Endothelial cell of umbilical vein (primary cell): ENCODE measurements around the gene UBXN6. TPM values are rescaled to one million over a fixed set of nuclear protein-coding genes. Genes with fewer than 3 reads are reported as not detected.

Experiments used
- BruUV-seq: library from RNA; stranded (reverse); fragments of 400-500 nt; replicated peaks from 2 replicates; lab custom pipeline; 2021; lab: Mats Ljungman, UMichigan
- CTCF ChIA-PET: fragments of 300-600, 350-600 bp; sonication (Branson Sonifier 250); formaldehyde crosslinking; loops from one replicate; lab custom pipeline; 2021; ENCODE audit warnings: antibody characterized with exemption, inconsistent platforms; lab: Charles Lee
- POLR2A ChIA-PET: fragments of 300-600, 350-600 bp; sonication (Branson Sonifier 250); formaldehyde crosslinking; loops from one replicate; lab custom pipeline; 2021; ENCODE audit warnings: antibody characterized with exemption, inconsistent platforms; lab: Charles Lee
- DNase-seq: peaks from one replicate; pipeline ENCODE4 v3.0.0-alpha.2; 2011; ENCODE audit warnings: low read depth, low spot score
- FAIRE-seq: peaks from 2 replicates; lab custom pipeline; 2011; peaks lifted over from hg19 to GRCh38; lab: Jason Lieb, UNC
- H2AFZ ChIP-seq: 2 replicates; pipeline ENCODE4 v1.6.0; 2012; ENCODE audit warnings: low read depth, low read length, control low read depth, inconsistent platforms
- H3K27ac ChIP-seq: 2 replicates; pipeline ENCODE4 v1.5.1; 2011; ENCODE audit warnings: low read depth, mild to moderate bottlenecking, control low read depth, low read length, moderate library complexity; ENCODE audit not compliant: insufficient read depth
- H3K27me3 ChIP-seq, 2 experiments: 2 replicates each; pipeline versions ENCODE4 v1.6.0 to v1.6.1; 2011; ENCODE audit warnings: low read length in 2 of 2, mixed read lengths in 1 of 2; ENCODE audit not compliant: control insufficient read depth in 2 of 2, insufficient read depth in 2 of 2
- H3K36me3 ChIP-seq, 2 experiments: 2 replicates in 1 of 2; 3 replicates in 1 of 2; pipeline ENCODE4 v1.5.1; 2011; ENCODE audit warnings: low read length in 2 of 2, mild to moderate bottlenecking in 1 of 2, moderate library complexity in 1 of 2; ENCODE audit not compliant: control insufficient read depth in 2 of 2, insufficient read depth in 2 of 2; ENCODE audit errors: extremely low read depth in 1 of 2
- H3K4me1 ChIP-seq: 3 replicates; pipeline ENCODE4 v1.5.1; 2011; ENCODE audit warnings: mild to moderate bottlenecking, low read length; ENCODE audit not compliant: control insufficient read depth, insufficient read depth; ENCODE audit errors: extremely low read depth
- H3K4me2 ChIP-seq: 2 replicates; pipeline ENCODE4 v1.6.1; 2011; ENCODE audit warnings: low read length, control low read depth, mixed read lengths; ENCODE audit not compliant: insufficient read depth
- H3K4me3 ChIP-seq, 3 experiments: fragments of 200-600 bp in 1 of 3; sonication (generic), shearing (Covaris generic) in 1 of 3; replicated peaks in 1 of 3; 2 replicates each; pipeline ENCODE4 v1.5.1; 2011 to 2016; ENCODE audit warnings: control low read depth in 3 of 3, low read length in 3 of 3, mild to moderate bottlenecking in 2 of 3, inconsistent platforms in 1 of 3, low read depth in 1 of 3, moderate library complexity in 1 of 3; ENCODE audit not compliant: insufficient read depth in 1 of 3
- H3K79me2 ChIP-seq: 2 replicates; pipeline ENCODE4 v1.6.0; 2012; ENCODE audit warnings: low read length, inconsistent platforms; ENCODE audit not compliant: control insufficient read depth, insufficient read depth
- H3K9ac ChIP-seq: replicated peaks from 2 replicates; pipeline ENCODE3; 2011; ENCODE audit warnings: low read length, control low read depth; ENCODE audit not compliant: insufficient read depth; ENCODE audit errors: extremely low read depth
- H3K9me1 ChIP-seq: replicated peaks from 3 replicates; pipeline ENCODE4 v1.6.0; 2011; ENCODE audit warnings: mild to moderate bottlenecking, low read length; ENCODE audit not compliant: control insufficient read depth, insufficient read depth; ENCODE audit errors: extremely low read depth
- H3K9me3 ChIP-seq: replicated peaks from 2 replicates; pipeline ENCODE4 v1.5.1; 2012; ENCODE audit warnings: low read length, inconsistent platforms; ENCODE audit not compliant: control insufficient read depth, insufficient read depth
- H4K20me1 ChIP-seq: replicated peaks from 2 replicates; pipeline ENCODE3; 2011; ENCODE audit warnings: mild to moderate bottlenecking, low read length; ENCODE audit not compliant: control insufficient read depth, insufficient read depth; ENCODE audit errors: extremely low read depth
- EZH2 ChIP-seq: IDR thresholded peaks from 2 replicates; pipeline ENCODE4 v1.6.1; 2012; ENCODE audit warnings: borderline replicate concordance, low read depth, mild to moderate bottlenecking, moderate library complexity, low read length, inconsistent platforms; ENCODE audit not compliant: severe bottlenecking
- FOS ChIP-seq: IDR thresholded peaks from 2 replicates; pipeline ENCODE4 v1.6.1; 2011; ENCODE audit warnings: mild to moderate bottlenecking, low read length, moderate library complexity, borderline replicate concordance; ENCODE audit not compliant: insufficient read depth
- GATA2 ChIP-seq: IDR thresholded peaks from 2 replicates; pipeline ENCODE4 v1.7.0; 2011; ENCODE audit warnings: low read depth, mild to moderate bottlenecking, moderate library complexity, mixed read lengths, low read length; ENCODE audit not compliant: insufficient read length, insufficient read depth
- JUN ChIP-seq: IDR thresholded peaks from 2 replicates; pipeline ENCODE4 v1.6.1; 2011; ENCODE audit warnings: borderline replicate concordance, low read depth; ENCODE audit not compliant: insufficient read length, insufficient read depth
- MYC ChIP-seq: IDR thresholded peaks from one replicate; pipeline ENCODE4 v1.6.1; 2011; ENCODE audit warnings: mild to moderate bottlenecking, low read depth, low read length
- POLR2A ChIP-seq: IDR thresholded peaks from 2 replicates; pipeline ENCODE4 v1.6.1; 2012; ENCODE audit warnings: low read depth, mild to moderate bottlenecking, control low read depth, low read length
- POLR2AphosphoS5 ChIP-seq: IDR thresholded peaks from 2 replicates; pipeline ENCODE4 v1.6.1; 2012; ENCODE audit warnings: low read depth, mild to moderate bottlenecking, control low read depth, low read length, moderate library complexity; ENCODE audit not compliant: insufficient read depth
- dilution Hi-C: fragments of 300-500 bp; cut with MboI; formaldehyde crosslinking; loops from one replicate; pipeline ENCODE4 v1.15.0; 2019; ENCODE audit warnings: low sequenced_read_pairs; ENCODE audit not compliant: extremely low pct_ligation_motif_present
- intact Hi-C: fragments of 100-400 bp; cut with micrococcal nuclease; formaldehyde crosslinking; loops from one replicate; pipeline ENCODE4 v1.10.0; 2022
- polyA plus RNA-seq, 4 experiments: library from polyadenylated mRNA; depleted of rRNA in 3 of 4; stranded (reverse) in 3 of 4; unstranded in 1 of 4; fragments of >200 nt; gene quantifications; 2 replicates each; pipeline versions ENCODE4 v1.2.1 to v1.2.3, GENCODE V29; 2011 to 2012; ENCODE audit warnings: missing spikeins in 1 of 4
- total RNA-seq: library from RNA; stranded (reverse); gene quantifications from 2 replicates; pipeline ENCODE4 v1.2.3, GENCODE V29; 2021
- TF ChIP-seq, protein P1 (sequence below), 2 donors: IDR thresholded peaks; 1 replicate in 1 of 2; 2 replicates in 1 of 2; pipeline ENCODE4 v1.5.1; 2011; ENCODE audit warnings: low read length in 2 of 2, mild to moderate bottlenecking in 2 of 2, moderate library complexity in 2 of 2, control low read depth in 1 of 2, inconsistent platforms in 1 of 2, low read depth in 1 of 2; ENCODE audit not compliant: insufficient read depth in 1 of 2; ENCODE audit errors: extremely low read depth in 1 of 2
- TF ChIP-seq, protein P2 (sequence below): IDR thresholded peaks from 2 replicates; pipeline ENCODE4 v1.6.1; 2011; ENCODE audit not compliant: insufficient read depth, insufficient read length

Gene UBXN6
- total and polyA plus RNA-seq, 2 donors (not counting 3 experiments of a cell fraction or from before 2014, with no cell fraction given) = 78.5 to 93.7 TPM

DNA sequence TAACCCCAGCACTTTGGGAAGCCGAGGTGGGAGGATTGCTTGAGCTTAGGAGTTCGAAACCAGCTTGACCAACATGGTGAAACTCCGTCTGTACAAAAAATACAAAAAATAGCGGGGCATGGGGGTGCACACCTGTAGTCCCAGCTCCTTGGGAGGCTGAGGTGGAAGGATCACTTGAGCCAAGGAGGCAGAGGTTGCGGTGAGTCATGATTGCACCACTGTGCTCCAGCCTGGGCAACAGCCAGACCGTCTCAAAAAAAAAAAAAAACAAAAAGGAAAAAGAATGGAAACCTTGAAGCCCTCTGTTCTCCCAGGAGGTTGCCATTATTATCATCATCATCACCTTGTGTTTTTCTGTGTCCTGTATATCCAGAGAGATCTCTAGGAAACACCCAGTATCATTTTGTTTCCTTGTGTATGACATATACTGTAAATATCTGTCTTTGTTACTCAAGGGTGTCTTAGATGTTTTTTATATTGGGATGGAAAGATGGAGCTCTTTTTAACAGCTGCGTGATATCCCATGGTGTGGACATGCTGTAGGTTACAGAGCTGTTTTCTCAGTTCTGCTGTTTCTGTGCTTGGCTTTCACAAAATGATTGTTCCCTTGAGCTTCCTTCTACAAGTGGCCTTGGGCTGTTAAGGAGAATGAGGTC is 43.3 kb downstream of the UBXN6 start:
- ChIA-PET POLR2A (no interaction called here), CTCF (no interaction called here)
- Histone ChIP-seq H3K27me3 (no peaks in the 10 kb centered on the region), H3K9ac (no peak overlapping the region), H3K79me2 (peaks cover 20% of the 10 kb centered on the region), H3K36me3 (no peaks in the 10 kb centered on the region), H2AFZ (no peak overlapping the region), H3K9me3 (no peaks in the 10 kb centered on the region), H3K9me1 (no peaks in the 10 kb centered on the region), H3K4me2 (no peak overlapping the region), H3K27ac (no peak overlapping the region), H3K4me3 (no peak overlapping the region), H4K20me1 (no peaks in the 10 kb centered on the region), H3K4me1 (no peaks in the 10 kb centered on the region)
- BruUV-seq = no TSS peak
- intact Hi-C loops (no loop called here), dilution Hi-C loops (loop anchor here (10.0 kb wide), 1 partner anchor 49 kb away; no protein-coding TSS in a partner anchor)
- no peak for DNase-seq
- FAIRE-seq = peak; percentile 49
- TF ChIP-seq JUN = no peak
- TF ChIP-seq, protein P1, sequence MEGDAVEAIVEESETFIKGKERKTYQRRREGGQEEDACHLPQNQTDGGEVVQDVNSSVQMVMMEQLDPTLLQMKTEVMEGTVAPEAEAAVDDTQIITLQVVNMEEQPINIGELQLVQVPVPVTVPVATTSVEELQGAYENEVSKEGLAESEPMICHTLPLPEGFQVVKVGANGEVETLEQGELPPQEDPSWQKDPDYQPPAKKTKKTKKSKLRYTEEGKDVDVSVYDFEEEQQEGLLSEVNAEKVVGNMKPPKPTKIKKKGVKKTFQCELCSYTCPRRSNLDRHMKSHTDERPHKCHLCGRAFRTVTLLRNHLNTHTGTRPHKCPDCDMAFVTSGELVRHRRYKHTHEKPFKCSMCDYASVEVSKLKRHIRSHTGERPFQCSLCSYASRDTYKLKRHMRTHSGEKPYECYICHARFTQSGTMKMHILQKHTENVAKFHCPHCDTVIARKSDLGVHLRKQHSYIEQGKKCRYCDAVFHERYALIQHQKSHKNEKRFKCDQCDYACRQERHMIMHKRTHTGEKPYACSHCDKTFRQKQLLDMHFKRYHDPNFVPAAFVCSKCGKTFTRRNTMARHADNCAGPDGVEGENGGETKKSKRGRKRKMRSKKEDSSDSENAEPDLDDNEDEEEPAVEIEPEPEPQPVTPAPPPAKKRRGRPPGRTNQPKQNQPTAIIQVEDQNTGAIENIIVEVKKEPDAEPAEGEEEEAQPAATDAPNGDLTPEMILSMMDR (IDR thresholded peaks at IDR 0.05; ENCODE audit: extremely low read depth in 1 of 2, insufficient read depth in 1 of 2, low read depth in 1 of 2, low read length in 2 of 2) = no peak
- TF ChIP-seq POLR2AphosphoS5 = no peak
- TF ChIP-seq MYC = no peak
- TF ChIP-seq GATA2 = no peak
- no peak for TF ChIP-seq POLR2A
- no peak for TF ChIP-seq FOS
- TF ChIP-seq EZH2 = no peak
- TF ChIP-seq, protein P2, sequence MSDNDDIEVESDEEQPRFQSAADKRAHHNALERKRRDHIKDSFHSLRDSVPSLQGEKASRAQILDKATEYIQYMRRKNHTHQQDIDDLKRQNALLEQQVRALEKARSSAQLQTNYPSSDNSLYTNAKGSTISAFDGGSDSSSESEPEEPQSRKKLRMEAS = no peak
